GM12872 (cell line): ENCODE measurements around the gene ZBTB46.

ENCODE experiments used
- CTCF ChIP-seq: IDR thresholded peaks from 3 replicates; pipeline ENCODE4 v1.5.1; 2011; ENCODE audit warnings: low read depth, mild to moderate bottlenecking, low read length, moderate library complexity; ENCODE audit not compliant: insufficient read depth

Gene ZBTB46

GRCh38 chr20:63700199-63701050 lies 130.6 kb downstream of the ZBTB46 start:
- no peak for TF ChIP-seq CTCF

GRCh38 chr20:63699466-63700198 lies 131.4 kb downstream of the ZBTB46 start:
- TF ChIP-seq CTCF: no peak

- TF ChIP-seq CTCF: 0 out of 3 replicates have a peak, but pooled peaks have one; percentile 3
Observed at GRCh38 chr20:63698739-63699465, 132.2 kb downstream of the ZBTB46 start.

GRCh38 chr20:63697868-63698545 lies 133.1 kb downstream of the ZBTB46 start:
- no peak for TF ChIP-seq CTCF

- no peak for TF ChIP-seq CTCF
Observed at GRCh38 chr20:63697357-63697867, 133.7 kb downstream of the ZBTB46 start.

GRCh38 chr20:63696628-63697356 lies 134.3 kb downstream of the ZBTB46 start, which contains the start of gene TNFRSF6B:
Gene TNFRSF6B, plus strand, starts transcription at chr20:63696652. Its CDS starts 116 bp downstream, at chr20:63696768.
- no peak for TF ChIP-seq CTCF
